GM21737 (cell line): ENCODE results near the gene SPI1.

Experiments used
- ATAC-seq: cut with Tn5 transposase; IDR thresholded peaks from one replicate; pipeline ENCODE4 v1.9.1; 2021; ENCODE audit warnings: mild to moderate bottlenecking, moderate library complexity; ENCODE audit not compliant: unreplicated experiment

Gene SPI1

DNA sequence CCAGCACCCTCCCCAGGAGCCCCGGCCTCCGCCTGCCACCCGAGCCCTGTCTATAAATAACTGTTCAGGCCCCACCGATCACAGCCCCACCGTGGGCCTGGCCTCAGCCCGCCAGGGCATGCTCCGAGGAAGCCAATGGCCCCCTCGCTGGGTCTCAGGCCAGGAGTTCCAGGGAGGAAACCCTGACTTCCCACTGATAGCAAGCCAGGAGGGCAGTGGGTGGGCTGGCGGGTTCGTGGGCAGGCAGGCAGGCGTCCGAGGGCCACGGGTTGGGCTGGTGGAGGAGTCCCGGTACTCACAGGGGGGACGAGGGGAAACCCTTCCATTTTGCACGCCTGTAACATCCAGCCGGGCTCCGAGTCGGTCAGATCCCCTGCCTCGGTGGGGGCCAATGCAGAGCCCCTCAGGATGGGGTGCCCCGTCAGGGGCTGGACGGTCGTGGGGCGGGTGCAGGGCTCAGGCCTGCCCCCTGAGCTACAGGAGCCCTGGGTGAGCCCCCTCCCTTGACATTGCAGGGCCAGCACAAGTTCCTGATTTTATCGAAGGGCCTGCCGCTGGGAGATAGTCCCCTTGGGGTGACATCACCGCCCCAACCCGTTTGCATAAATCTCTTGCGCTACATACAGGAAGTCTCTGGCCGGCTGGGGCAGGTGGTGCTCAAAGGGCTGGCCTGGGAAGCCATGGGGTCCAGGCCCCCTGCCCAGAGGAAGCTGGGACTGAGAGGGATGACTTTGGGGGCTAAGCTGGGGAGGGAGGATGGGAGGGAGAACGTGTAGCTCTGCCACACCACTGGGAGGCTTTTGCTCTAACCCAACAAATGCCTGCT is at the start of gene SPI1:
SPI1 (minus strand) TSS at position 538 of the 826 bp plus-strand sequence; CDS start at position 344, 194 bp downstream.
- peak; percentile 81 for ATAC-seq

GRCh38 chr11:47426062-47426956 is 48.0 kb upstream of the SPI1 start, which contains the start of gene PSMC3:
TSS of gene PSMC3 (minus strand) at chr11:47426439. CDS start at chr11:47426279, 160 bp downstream.
- ATAC-seq: peak; percentile 81

GRCh38 chr11:47425611-47426010 is 47.3 kb upstream of the SPI1 start:
- ATAC-seq: no peak

- ATAC-seq: no peak
Measured at GRCh38 chr11:47418454-47419259, 40.3 kb upstream of the SPI1 start.

DNA sequence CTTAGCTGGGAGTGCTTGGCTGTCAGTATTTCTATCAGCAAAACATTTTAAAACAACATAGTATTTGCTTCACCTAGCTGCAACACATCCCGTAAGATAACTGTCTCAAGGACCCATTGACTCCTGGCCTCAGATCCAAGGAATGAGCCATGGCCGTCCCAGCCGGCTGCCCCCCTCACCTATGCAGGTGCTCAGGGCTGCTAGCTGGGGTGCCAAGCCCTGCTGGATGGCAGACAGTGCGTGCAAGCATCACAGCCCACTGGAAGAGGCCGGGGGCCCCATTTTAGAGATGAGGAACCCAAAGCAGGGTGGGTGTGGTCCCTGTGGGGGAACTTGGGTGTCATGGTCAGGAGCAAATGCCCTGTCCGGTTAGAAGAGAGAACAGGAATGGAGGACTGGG is 39.4 kb upstream of the SPI1 start:
- no peak for ATAC-seq

DNA sequence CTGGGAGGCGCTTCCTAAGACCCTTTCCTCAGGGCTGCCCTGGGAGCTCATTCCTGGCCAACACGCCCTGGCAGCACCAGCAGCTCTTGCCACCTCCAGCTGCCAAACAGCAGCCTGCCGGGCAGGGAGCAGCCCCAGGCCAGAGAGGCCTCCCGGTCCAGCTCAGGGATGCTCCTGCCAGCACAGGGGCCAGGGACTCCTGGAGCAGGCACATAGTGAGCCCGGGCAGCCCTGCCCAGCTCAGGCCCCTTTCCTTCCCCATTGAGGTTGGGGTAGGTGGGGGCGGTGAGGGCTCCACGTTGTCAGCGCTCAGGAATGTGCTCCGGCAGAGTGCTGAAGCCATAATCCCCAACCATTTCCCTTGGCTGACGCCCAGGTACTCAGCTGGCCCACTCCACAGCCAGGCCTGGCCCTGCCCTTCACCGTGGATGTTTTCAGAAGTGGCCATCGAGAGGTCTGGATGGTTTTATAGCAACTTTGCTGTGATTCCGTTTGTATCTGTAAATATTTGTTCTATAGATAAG is 37.7 kb upstream of the SPI1 start:
- no peak for ATAC-seq

DNA sequence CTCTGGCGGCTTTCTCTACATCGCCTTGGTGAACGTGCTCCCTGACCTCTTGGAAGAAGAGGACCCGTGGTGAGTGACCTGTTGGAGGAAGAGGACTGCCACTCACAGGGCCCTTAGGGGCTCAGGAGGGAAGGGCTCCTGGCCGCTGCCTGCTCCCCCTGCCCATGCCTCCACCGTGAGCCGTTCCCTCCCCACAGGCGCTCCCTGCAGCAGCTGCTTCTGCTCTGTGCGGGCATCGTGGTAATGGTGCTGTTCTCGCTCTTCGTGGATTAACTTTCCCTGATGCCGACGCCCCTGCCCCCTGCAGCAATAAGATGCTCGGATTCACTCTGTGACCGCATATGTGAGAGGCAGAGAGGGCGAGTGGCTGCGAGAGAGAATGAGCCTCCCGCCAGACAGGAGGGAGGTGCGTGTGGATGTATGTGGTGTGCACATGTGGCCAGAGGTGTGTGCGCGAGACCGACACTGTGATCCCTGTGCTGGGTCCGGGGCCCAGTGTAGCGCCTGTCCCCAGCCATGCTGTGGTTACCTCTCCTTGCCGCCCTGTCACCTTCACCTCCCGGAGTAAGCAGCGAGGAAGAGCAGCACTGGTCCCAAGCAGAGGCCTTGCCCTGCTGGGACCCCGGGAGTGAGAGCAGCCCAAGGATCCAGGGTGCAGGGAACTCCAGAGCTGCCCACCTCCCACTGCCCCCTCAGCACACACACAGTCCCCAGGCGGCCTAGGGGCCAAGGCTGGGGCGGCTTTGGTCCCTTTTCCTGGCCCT is 36.9 kb upstream of the SPI1 start:
- ATAC-seq: no peak

GRCh38 chr11:47414685-47415070 is 36.3 kb upstream of the SPI1 start:
- ATAC-seq: no peak

- no peak for ATAC-seq
Measured at GRCh38 chr11:47413908-47414684, 35.7 kb upstream of the SPI1 start.

DNA sequence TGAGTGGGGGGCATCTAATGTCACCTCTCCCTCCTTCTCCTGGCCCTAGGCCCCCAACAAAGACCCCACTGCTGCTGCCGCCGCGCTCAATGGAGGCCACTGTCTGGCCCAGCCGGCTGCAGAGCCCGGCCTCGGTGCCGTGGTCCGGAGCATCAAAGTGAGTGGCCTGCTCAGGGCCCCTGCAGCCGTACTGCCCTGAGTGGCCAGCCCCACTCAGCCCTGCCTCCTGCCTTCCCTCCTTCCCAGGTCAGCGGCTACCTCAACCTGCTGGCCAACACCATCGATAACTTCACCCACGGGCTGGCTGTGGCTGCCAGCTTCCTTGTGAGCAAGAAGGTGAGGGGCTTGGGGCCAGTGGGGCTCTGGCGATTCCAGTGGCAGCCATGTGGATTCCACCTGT is 35.0 kb upstream of the SPI1 start:
- ATAC-seq: no peak

GRCh38 chr11:47411884-47412746 is 33.8 kb upstream of the SPI1 start:
- ATAC-seq: no peak

- ATAC-seq: no peak
Measured at GRCh38 chr11:47410370-47411264, 32.3 kb upstream of the SPI1 start.

- no peak for ATAC-seq
Measured at GRCh38 chr11:47409440-47410369, 31.4 kb upstream of the SPI1 start.

DNA sequence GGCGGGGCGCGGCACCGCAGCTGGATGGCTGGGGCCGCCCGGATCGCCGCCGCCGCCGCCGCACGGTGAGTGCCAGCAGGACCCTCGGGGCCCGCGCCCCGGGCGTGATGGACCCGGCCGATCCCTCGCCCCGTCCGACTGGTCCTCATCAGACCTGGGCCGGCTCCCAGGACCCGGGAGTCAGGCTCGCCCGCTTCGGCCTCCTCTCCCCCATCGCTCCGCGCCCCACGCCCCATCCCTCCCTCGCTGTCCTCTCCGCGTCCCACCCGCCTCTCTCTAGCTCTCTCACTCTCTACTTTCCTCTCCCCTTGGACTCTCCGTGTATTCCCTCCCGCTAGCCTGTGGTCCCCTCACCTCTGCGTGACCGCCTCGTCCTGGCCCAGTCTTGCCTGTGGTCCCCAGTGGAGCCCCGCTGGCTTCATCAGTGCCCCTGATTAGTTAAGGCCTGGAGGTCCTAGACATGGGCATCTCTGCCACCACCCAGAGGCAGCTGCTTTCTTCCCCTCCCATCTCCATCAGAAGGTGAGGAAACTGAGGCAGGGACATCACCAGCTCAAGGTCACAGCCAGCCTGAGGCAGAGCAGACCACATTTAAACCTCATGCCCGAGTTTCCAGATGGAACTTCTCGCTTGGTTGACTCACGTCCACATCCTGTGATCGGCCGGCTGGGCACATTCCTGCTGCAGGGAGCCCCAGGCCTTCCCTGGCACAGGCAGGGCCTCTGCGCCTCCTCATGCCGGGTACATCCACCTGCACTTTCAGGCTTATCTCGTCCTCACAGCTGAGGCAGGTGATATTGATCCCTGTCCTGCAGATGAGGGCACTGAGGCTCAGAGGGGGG is 30.5 kb upstream of the SPI1 start:
- no peak for ATAC-seq
